Uterus (tissue), 2 donors: Measurements from ENCODE around the gene CCDC57.

Experiments
- POLR2A ChIP-seq, 2 donors: fragments of 450-650 bp; IDR thresholded peaks; one replicate each; pipeline ENCODE4 v1.6.1; 2016; ENCODE audit warnings: antibody characterized with exemption in 2 of 2, mild to moderate bottlenecking in 1 of 2, moderate library complexity in 1 of 2
- TF ChIP-seq, protein P1 (sequence below), 4 experiments: fragments of 200-600 bp in 2 of 4; fragments of 450-650 bp in 2 of 4; sonication (generic) in 2 of 4; IDR thresholded peaks; one replicate each; pipeline ENCODE4 v1.5.1; 2016 to 2019; ENCODE audit warnings: antibody characterized with exemption in 4 of 4, mild to moderate bottlenecking in 2 of 4, moderate library complexity in 1 of 4

DNA sequence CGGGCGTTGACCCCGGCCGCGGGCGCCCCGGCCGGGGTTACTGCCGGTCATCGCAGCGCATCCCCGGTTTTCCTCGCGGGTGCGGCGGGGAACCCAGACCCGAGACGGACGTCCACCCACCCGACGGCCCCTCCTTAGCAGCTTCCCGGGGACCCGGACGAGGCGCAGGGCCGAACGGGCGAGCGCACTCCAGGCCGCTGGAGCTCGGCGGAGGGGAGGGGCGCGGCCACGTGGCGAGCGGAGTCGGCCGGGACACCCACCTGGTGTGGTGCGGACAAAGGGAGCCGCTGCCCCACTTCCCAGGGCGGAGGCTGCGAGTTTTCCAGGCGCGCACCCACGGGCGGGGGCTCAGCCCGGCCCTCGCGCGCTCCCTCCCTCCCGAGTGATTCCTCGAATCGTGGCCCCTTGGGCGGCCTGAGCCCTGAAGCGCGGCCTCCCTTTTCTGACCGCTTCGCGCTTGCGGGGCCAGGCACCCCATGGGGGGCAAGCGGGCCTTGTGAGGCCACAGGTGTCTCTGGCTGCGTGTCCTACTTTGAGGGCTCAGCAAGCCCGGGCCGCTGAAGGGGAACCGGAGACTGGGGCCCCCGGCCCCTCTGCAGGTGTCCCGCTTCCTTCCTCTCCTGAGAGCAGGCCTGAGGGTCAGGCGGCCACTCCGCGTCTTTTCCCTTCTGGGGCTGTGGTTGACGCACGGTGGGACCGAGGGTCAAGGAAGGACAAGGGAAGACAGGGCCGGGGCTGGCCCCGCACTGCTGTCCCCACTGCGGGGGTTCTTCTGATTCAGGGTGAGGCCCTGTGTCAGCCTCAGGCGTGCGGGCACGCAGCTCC, 113.5 kb downstream of the CCDC57 start:
- TF ChIP-seq POLR2A (IDR thresholded peaks at IDR 0.05): no peak
- TF ChIP-seq, protein P1, sequence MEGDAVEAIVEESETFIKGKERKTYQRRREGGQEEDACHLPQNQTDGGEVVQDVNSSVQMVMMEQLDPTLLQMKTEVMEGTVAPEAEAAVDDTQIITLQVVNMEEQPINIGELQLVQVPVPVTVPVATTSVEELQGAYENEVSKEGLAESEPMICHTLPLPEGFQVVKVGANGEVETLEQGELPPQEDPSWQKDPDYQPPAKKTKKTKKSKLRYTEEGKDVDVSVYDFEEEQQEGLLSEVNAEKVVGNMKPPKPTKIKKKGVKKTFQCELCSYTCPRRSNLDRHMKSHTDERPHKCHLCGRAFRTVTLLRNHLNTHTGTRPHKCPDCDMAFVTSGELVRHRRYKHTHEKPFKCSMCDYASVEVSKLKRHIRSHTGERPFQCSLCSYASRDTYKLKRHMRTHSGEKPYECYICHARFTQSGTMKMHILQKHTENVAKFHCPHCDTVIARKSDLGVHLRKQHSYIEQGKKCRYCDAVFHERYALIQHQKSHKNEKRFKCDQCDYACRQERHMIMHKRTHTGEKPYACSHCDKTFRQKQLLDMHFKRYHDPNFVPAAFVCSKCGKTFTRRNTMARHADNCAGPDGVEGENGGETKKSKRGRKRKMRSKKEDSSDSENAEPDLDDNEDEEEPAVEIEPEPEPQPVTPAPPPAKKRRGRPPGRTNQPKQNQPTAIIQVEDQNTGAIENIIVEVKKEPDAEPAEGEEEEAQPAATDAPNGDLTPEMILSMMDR (IDR thresholded peaks at IDR 0.05): no peak
